Measurements from ENCODE around the gene HRH2.

Gene HRH2

GRCh38 chr5:175629261-175629660, 28.6 kb upstream of the HRH2 start:
- TF ChIP-seq, protein P1, sequence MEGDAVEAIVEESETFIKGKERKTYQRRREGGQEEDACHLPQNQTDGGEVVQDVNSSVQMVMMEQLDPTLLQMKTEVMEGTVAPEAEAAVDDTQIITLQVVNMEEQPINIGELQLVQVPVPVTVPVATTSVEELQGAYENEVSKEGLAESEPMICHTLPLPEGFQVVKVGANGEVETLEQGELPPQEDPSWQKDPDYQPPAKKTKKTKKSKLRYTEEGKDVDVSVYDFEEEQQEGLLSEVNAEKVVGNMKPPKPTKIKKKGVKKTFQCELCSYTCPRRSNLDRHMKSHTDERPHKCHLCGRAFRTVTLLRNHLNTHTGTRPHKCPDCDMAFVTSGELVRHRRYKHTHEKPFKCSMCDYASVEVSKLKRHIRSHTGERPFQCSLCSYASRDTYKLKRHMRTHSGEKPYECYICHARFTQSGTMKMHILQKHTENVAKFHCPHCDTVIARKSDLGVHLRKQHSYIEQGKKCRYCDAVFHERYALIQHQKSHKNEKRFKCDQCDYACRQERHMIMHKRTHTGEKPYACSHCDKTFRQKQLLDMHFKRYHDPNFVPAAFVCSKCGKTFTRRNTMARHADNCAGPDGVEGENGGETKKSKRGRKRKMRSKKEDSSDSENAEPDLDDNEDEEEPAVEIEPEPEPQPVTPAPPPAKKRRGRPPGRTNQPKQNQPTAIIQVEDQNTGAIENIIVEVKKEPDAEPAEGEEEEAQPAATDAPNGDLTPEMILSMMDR (conservative IDR thresholded peaks at IDR 0.05): no peak
- H3K27ac ChIP-seq: no peak overlapping the region

- H3K27ac ChIP-seq: no peak overlapping the region
- TF ChIP-seq, protein P1 (conservative IDR thresholded peaks at IDR 0.05): no peak
Observed at GRCh38 chr5:175629793-175630192, 28.1 kb upstream of the HRH2 start.

- H3K27ac ChIP-seq: no peak overlapping the region
- TF ChIP-seq, protein P1 (conservative IDR thresholded peaks at IDR 0.05): no peak
Observed at GRCh38 chr5:175635854-175636584, 21.9 kb upstream of the HRH2 start.

GRCh38 chr5:175638305-175638704, 19.6 kb upstream of the HRH2 start:
- TF ChIP-seq, protein P1 (conservative IDR thresholded peaks at IDR 0.05): no peak

DNA sequence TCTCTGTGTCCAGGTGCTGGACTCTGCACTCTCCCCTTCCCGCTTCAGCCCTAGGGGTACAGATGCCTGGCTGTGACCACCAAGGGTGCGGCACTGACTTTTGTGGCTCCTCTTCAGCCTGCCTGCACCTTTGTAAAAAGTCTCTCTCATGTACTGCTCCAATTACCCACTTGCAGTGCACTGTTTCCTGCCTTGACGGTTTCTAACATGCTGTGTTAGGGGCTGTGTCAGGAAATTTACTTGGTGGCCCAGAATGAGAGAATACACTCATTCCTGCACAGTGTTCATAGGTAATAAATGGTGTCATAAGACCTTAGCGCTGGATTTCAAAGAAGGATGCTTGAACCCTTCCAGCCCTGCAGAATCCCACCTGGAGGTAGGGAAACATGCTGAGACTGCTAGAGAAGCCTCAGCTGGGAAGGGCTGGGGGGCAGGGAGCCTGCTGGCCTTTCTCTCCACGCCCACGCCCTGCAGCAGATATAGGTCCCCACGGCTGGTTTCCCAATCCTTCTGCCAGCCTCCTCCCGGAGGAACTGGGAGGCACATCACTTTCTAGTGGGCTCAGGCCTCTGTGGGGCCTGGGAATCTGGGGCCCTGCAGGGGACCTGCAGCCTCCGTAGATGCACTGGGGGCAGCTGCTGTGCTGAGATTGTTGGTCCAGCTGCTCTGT, 17.6 kb upstream of the HRH2 start:
- TF ChIP-seq, protein P1 (conservative IDR thresholded peaks at IDR 0.05): no peak

More at GRCh38 chr5:175638305-175638704, 19.6 kb upstream of the HRH2 start:
- H3K27ac ChIP-seq: no peak overlapping the region

GRCh38 chr5:175642998-175643397, 14.9 kb upstream of the HRH2 start:
- no peak overlapping the region for H3K27ac ChIP-seq
- TF ChIP-seq, protein P1 (conservative IDR thresholded peaks at IDR 0.05): no peak

More for the DNA sequence above, 17.6 kb upstream of the HRH2 start:
- H3K27ac ChIP-seq: no peak overlapping the region

DNA sequence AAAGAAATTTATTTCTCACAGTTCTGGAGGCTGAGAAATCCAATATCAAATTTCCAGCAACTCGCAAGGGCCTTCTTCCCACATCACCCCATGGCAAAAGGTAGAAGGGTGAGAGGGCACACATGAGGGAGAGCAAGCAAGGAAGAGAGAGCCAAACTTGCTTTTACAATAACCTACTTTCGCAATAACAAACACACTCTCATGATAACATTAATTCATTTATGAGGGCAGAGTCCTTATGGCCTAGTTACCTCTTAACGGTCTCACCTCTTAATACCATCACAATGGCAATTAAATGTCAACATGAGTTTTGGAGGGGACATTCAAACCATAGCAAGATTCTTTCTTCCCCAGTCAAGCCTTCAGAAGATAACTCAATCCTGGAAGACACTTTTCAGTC, 11.6 kb upstream of the HRH2 start:
- no peak overlapping the region for H3K27ac ChIP-seq
- TF ChIP-seq, protein P1 (conservative IDR thresholded peaks at IDR 0.05): no peak
